ENCODE measurements around the gene GNA12.

DNA sequence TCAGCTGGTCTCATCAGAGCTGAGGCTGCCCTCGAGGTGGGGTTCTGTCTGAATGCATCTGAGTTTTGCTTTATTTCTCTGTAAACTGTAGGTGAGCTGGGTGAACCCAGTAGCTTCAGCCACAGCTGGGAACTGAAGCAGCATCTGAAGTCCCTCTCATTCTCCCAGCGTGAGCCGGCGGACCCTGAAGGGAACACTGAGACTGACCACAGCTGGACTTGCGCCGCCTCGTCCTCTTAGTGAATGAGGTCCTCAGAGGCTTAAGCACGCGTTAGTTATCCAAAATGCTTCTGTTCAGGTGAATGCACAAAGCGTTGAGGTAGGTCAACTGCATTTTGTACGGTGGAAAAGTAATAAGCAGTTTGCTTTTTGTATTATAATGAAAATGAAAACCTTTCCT lies 79.5 kb downstream of the GNA12 start:
- TF ChIP-seq, protein P1, sequence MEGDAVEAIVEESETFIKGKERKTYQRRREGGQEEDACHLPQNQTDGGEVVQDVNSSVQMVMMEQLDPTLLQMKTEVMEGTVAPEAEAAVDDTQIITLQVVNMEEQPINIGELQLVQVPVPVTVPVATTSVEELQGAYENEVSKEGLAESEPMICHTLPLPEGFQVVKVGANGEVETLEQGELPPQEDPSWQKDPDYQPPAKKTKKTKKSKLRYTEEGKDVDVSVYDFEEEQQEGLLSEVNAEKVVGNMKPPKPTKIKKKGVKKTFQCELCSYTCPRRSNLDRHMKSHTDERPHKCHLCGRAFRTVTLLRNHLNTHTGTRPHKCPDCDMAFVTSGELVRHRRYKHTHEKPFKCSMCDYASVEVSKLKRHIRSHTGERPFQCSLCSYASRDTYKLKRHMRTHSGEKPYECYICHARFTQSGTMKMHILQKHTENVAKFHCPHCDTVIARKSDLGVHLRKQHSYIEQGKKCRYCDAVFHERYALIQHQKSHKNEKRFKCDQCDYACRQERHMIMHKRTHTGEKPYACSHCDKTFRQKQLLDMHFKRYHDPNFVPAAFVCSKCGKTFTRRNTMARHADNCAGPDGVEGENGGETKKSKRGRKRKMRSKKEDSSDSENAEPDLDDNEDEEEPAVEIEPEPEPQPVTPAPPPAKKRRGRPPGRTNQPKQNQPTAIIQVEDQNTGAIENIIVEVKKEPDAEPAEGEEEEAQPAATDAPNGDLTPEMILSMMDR (IDR thresholded peaks at IDR 0.05) = no peak
- TF ChIP-seq POLR2A (IDR thresholded peaks at IDR 0.05) = no peak

All from vagina (tissue), 2 donors.